Measurements from ENCODE around the gene GPR160.

The GPR160 gene, protein sequence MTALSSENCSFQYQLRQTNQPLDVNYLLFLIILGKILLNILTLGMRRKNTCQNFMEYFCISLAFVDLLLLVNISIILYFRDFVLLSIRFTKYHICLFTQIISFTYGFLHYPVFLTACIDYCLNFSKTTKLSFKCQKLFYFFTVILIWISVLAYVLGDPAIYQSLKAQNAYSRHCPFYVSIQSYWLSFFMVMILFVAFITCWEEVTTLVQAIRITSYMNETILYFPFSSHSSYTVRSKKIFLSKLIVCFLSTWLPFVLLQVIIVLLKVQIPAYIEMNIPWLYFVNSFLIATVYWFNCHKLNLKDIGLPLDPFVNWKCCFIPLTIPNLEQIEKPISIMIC

DNA sequence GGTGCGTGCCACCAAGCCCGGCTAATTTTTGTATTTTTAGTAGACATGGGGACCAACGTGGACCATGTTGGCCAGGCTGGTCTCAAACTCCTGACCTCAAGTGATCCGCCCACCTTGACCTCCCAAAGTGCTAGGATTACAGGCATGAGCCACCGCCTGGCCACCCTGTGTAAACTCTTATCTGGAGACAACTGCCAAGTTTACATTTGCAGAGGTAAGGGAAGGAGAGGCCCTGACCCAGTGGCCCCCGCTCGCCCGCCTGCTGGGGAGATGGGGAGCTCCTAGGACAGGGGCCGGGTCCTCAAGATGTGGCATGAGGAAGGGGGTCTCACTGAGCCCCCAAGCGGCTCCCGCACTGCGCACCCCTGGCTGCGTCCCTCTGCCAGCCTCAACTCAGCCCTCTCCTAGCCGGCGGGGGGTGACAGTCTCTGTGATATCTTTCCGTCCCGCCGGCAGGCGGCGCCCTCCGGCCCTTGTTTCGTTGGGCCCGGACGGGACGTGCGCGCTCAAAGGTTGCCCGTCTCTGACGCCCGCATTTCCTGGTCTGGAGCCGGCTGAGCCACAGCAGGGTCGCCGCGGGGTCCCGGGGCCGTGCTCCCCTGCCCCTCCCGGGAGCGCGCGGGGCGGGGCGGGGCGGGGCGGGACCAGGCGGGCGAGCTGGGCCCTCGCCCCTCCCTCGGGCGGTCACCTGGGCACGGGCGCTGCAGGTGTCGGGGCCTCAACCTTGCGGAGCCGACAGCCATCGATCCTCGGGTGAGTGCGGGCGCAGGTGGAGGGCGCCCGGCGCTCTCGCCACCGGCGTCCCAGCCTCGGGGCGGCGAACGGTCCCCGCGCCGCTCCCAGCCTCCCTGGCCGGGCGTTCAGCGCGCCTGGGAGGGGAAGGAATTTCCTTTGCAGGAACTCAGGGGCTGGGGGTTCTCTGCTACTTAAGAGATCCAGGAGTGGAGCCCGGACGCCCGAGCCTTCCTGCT, at the start of gene GPR160:
Gene GPR160, plus strand, starts transcription at position 533 of the 971 bp plus-strand sequence. CDS start 45,978 bp downstream, outside the sequence.
- Mint-ChIP-seq H3K27ac (no peak within 1 kb of the TSS), H3K9me3 (peaks cover 3% of the 10 kb centered on the region), H3K27me3 (no peaks in the 10 kb centered on the region), H3K4me1 (ENCODE audit: low read depth) (peaks cover 13% of the 10 kb centered on the region), H3K4me3 (peak within 1 kb of the TSS; percentile 82), H3K36me3 (ENCODE audit: low read depth) (no peaks in the 10 kb centered on the region)

GRCh38 chr3:169990431-169990830, 47.4 kb upstream of the GPR160 start:
- Mint-ChIP-seq H3K36me3 (ENCODE audit: low read depth) (peaks cover 35% of the 10 kb centered on the region), H3K9me3 (no peaks in the 10 kb centered on the region), H3K4me3 (no peak overlapping the region), H3K4me1 (ENCODE audit: low read depth) (no peaks in the 10 kb centered on the region), H3K27ac (no peak overlapping the region), H3K27me3 (no peaks in the 10 kb centered on the region)

DNA sequence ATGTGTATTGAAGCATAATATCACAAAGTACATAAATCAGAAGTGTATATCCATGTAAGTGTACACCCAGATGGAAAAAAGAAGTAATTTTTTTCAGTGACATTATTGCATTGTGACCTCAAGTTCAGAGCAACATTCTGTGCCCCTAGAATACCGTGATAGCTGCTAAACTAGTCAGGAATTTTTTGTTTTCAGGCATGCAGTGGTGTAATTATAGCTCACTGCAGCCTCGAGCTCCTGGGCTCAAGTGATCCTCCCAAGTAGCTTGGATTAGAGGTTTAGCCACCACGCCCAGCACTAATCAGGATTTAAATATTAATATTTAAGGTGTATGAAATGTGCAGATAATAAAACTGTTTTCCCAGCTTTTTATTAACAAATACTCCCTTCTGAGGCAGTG, 45.6 kb upstream of the GPR160 start:
- H3K4me1 Mint-ChIP-seq (ENCODE audit: low read depth) = no peaks in the 10 kb centered on the region
- no peaks in the 10 kb centered on the region for H3K9me3 Mint-ChIP-seq
- peaks cover 30% of the 10 kb centered on the region for H3K36me3 Mint-ChIP-seq (ENCODE audit: low read depth)
- peak overlapping the region; percentile 33 for H3K27ac Mint-ChIP-seq
- no peak overlapping the region for H3K4me3 Mint-ChIP-seq
- H3K27me3 Mint-ChIP-seq = no peaks in the 10 kb centered on the region

DNA sequence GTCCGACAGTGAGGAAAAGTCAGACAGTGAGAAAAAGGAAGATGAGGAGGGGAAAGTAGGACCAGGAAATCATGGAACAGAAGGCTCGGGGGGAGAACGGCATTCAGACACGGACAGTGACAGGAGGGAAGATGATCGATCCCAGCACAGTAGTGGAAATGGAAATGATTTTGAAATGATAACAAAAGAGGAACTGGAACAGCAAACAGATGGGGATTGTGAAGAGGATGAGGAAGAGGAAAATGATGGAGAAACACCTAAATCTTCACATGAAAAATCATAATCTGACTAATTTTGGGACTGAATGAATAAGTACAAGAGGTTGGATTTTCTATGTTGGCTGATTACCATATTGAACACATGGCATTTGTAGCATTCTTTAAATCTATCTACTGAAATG, 45.0 kb upstream of the GPR160 start:
- Mint-ChIP-seq H3K27ac (peak overlapping the region; percentile 33), H3K36me3 (ENCODE audit: low read depth) (peaks cover 32% of the 10 kb centered on the region), H3K4me3 (no peak overlapping the region), H3K9me3 (no peaks in the 10 kb centered on the region), H3K27me3 (no peaks in the 10 kb centered on the region), H3K4me1 (ENCODE audit: low read depth) (no peaks in the 10 kb centered on the region)

GRCh38 chr3:169993761-169994160, 44.0 kb upstream of the GPR160 start:
- H3K4me1 Mint-ChIP-seq (ENCODE audit: low read depth) = peaks cover 4% of the 10 kb centered on the region
- H3K36me3 Mint-ChIP-seq (ENCODE audit: low read depth) = peaks cover 28% of the 10 kb centered on the region
- H3K9me3 Mint-ChIP-seq = no peaks in the 10 kb centered on the region

DNA sequence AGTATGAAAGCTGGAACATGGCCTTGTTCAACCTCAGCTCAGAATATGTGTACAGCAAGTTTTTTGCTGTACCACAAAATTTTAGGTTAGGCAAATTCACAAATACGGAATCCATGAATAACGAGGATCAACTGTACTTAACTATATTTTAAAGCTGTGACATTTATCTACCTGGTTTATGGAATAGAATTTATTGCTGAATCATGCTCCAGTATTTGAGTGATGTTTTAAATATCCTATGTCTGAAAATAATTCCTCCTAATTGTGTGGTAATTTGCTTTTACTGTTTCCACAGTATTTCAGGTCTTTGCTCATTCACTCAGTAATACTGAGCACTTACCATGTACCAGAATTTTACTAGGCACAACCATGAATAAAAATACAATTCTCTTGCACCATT, 41.7 kb upstream of the GPR160 start:
- Mint-ChIP-seq H3K4me1 (ENCODE audit: low read depth) (peaks cover 14% of the 10 kb centered on the region), H3K4me3 (no peak overlapping the region), H3K36me3 (ENCODE audit: low read depth) (peaks cover 30% of the 10 kb centered on the region), H3K9me3 (no peaks in the 10 kb centered on the region), H3K27me3 (no peaks in the 10 kb centered on the region), H3K27ac (no peak overlapping the region)

More at GRCh38 chr3:169993761-169994160, 44.0 kb upstream of the GPR160 start:
- Mint-ChIP-seq H3K27ac (no peak overlapping the region), H3K27me3 (no peaks in the 10 kb centered on the region), H3K4me3 (no peak overlapping the region)

DNA sequence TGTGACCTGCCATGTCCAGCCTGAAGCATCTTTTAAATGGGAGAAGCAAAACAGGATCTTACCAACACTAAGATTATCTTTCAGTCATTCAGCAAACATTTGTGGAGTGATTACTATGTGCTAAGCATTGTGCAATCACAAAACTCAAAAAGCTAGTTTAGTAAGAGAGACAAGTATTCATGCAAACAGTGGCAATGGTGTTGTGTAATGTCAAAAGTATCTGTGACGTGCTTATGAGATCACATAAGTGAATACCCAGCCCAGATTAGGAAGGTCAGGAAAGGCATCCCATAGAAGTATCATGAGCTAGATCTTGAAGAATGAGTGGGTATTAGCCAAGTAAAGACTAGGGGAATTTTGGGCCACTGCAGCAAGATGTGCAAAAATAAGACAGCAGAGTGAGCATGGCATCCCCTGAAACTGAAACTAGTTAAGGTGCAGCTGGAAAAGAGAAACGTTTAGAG, 39.1 kb upstream of the GPR160 start:
- H3K27me3 Mint-ChIP-seq = no peaks in the 10 kb centered on the region
- no peaks in the 10 kb centered on the region for H3K9me3 Mint-ChIP-seq
- peaks cover 34% of the 10 kb centered on the region for H3K4me1 Mint-ChIP-seq (ENCODE audit: low read depth)
- H3K27ac Mint-ChIP-seq = peak overlapping the region; percentile 3
- no peak overlapping the region for H3K4me3 Mint-ChIP-seq
- peaks cover 20% of the 10 kb centered on the region for H3K36me3 Mint-ChIP-seq (ENCODE audit: low read depth)

DNA sequence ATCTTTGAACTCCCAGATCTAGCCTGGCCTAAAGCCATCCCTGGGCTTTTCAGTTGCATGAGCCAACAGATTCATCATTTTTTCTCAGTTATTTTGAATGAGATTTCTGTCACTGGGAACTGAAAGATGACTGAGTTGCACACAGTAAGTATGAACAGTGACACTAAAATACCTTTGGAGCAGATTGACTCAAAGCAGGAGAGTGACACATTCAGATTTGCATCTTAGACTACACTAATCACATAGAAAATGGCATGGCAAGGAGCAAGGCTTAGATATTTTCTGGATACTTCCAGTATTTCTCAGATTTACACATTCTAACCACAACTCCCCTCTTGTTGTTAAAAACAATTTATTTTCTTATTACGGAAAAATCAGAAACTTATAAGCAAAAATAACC, 38.4 kb upstream of the GPR160 start:
- peak overlapping the region; percentile 3 for H3K27ac Mint-ChIP-seq
- no peaks in the 10 kb centered on the region for H3K9me3 Mint-ChIP-seq
- H3K36me3 Mint-ChIP-seq (ENCODE audit: low read depth) = peaks cover 20% of the 10 kb centered on the region
- peaks cover 40% of the 10 kb centered on the region for H3K4me1 Mint-ChIP-seq (ENCODE audit: low read depth)
- H3K4me3 Mint-ChIP-seq = no peak overlapping the region
- no peaks in the 10 kb centered on the region for H3K27me3 Mint-ChIP-seq

- no peaks in the 10 kb centered on the region for H3K27me3 Mint-ChIP-seq
- H3K4me3 Mint-ChIP-seq = no peak overlapping the region
- no peak overlapping the region for H3K27ac Mint-ChIP-seq
- H3K4me1 Mint-ChIP-seq (ENCODE audit: low read depth) = peaks cover 40% of the 10 kb centered on the region
- peaks cover 20% of the 10 kb centered on the region for H3K36me3 Mint-ChIP-seq (ENCODE audit: low read depth)
- H3K9me3 Mint-ChIP-seq = no peaks in the 10 kb centered on the region
These were observed 37.7 kb upstream of the GPR160 start for GRCh38 chr3:170000051-170000450.

DNA sequence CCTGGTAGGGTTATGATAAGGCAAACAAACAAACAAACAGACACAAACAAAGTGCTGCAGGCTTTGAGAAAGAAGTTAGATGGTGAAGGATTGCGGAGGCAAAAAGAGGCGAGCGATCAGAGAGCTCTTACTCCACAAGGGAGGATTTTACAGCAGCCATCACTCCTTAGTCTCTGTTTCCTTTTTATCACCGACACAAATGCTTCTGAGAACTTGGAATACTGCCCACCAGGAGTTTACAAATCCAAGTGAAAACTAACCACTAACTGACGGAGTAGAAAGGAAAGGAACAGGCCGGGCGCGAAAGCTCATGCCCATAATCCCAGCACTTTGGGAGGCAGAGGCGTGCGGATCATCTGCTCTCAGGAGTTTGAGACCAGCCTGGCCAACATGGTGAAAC, 35.6 kb upstream of the GPR160 start:
- Mint-ChIP-seq H3K4me3 (no peak overlapping the region), H3K4me1 (ENCODE audit: low read depth) (peaks cover 54% of the 10 kb centered on the region)

GRCh38 chr3:170002879-170003278, 34.9 kb upstream of the GPR160 start:
- Mint-ChIP-seq H3K4me3 (no peak overlapping the region), H3K27ac (no peak overlapping the region), H3K9me3 (peaks cover 3% of the 10 kb centered on the region), H3K27me3 (no peaks in the 10 kb centered on the region), H3K4me1 (ENCODE audit: low read depth) (peaks cover 58% of the 10 kb centered on the region), H3K36me3 (ENCODE audit: low read depth) (peaks cover 7% of the 10 kb centered on the region)

More for the DNA sequence above, 35.6 kb upstream of the GPR160 start:
- Mint-ChIP-seq H3K27me3 (no peaks in the 10 kb centered on the region), H3K27ac (no peak overlapping the region), H3K9me3 (peaks cover 3% of the 10 kb centered on the region), H3K36me3 (ENCODE audit: low read depth) (peaks cover 12% of the 10 kb centered on the region)

DNA sequence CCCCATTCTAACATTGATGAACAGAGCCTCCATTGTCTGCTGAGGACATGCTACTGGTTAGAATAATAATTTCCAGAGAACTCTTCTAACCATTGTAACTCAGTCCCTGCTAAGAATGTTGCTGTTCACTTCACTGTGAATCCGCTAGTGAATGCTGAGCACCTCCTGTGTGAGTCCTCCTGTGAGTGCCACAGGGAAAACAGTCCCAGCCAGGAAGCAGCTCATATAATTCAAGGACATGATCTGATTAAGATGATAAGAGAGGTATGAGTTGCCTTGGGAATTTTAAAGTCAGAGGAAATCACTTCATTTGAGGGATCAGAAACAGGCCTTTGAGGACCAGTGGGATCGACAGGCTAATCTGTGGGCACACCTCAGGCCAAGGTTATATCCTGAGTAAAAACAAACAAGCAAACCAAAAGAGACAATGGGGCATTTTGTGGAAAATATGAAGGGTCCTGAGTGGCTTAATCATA, 33.9 kb upstream of the GPR160 start:
- Mint-ChIP-seq H3K27me3 (no peaks in the 10 kb centered on the region), H3K9me3 (peaks cover 3% of the 10 kb centered on the region), H3K27ac (no peak overlapping the region), H3K4me3 (no peak overlapping the region), H3K36me3 (ENCODE audit: low read depth) (peaks cover 5% of the 10 kb centered on the region), H3K4me1 (ENCODE audit: low read depth) (peaks cover 53% of the 10 kb centered on the region)

GRCh38 chr3:170007031-170007663, 30.6 kb upstream of the GPR160 start:
- Mint-ChIP-seq H3K4me3 (peak overlapping the region; percentile 38), H3K4me1 (ENCODE audit: low read depth) (peaks cover 37% of the 10 kb centered on the region), H3K27ac (peak overlapping the region; percentile 91), H3K36me3 (ENCODE audit: low read depth) (no peaks in the 10 kb centered on the region), H3K9me3 (peaks cover 3% of the 10 kb centered on the region), H3K27me3 (no peaks in the 10 kb centered on the region)

DNA sequence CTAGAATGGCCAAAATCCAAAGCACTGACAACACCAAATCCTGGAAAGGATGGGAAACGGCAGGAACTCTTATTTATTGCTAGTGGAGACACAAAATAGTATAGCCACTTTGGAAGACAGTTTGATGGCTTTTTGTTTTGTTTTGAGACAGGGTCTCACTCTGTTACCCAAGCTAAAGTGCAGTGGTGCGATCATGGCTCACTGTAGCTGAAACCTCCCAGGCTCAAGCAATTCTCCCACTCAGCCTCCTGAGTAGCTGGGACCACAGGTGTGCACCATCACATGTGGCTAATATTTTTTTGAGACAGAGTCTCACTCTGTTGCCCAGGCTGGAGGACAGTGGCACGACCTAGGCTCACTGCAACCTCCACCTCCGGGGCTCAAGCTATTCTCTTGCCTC, 27.3 kb upstream of the GPR160 start:
- H3K27ac Mint-ChIP-seq = no peak overlapping the region
- no peaks in the 10 kb centered on the region for H3K27me3 Mint-ChIP-seq

More for the DNA sequence above, 27.3 kb upstream of the GPR160 start:
- no peak overlapping the region for H3K4me3 Mint-ChIP-seq
- H3K36me3 Mint-ChIP-seq (ENCODE audit: low read depth) = no peaks in the 10 kb centered on the region
- H3K4me1 Mint-ChIP-seq (ENCODE audit: low read depth) = peaks cover 18% of the 10 kb centered on the region
- H3K9me3 Mint-ChIP-seq = peaks cover 3% of the 10 kb centered on the region
